ENCODE data around the gene MTHFD1L. TPM values are rescaled to one million over a fixed set of nuclear protein-coding genes. Genes with fewer than 3 reads are reported as not detected.

The MTHFD1L gene
- total RNA-seq, 3 donors from 2014 or later (not counting 1 experiment from before 2014, with no cell fraction given) = 3.8 to 4.5 (median 4.3) TPM

DNA sequence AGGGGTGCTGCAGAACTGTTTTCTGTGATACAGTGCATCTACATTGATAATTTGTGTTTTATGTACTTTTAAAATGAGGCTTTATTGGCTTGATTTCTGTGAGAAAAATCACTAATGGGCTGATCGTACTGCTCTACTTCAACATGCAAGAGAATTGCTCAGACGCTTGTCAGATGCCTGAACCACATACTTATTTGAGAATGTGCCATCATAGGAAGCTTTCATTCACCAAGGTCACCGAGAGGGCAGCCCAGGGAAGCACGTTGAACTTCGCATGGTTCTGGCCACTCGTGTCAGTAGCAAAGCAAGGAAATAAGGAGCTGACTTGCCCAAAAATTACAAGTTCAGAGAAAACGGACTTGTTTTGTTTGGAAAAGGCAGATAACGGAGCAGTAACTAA, 205.8 kb downstream of the MTHFD1L start:
- no peaks in the 10 kb centered on the region for H3K27me3 ChIP-seq (ENCODE audit: control insufficient read depth, insufficient read depth, low read length)
- no peaks in the 10 kb centered on the region for H3K9me3 ChIP-seq (ENCODE audit: control insufficient read depth, insufficient read depth, low read length)
- no peak overlapping the region for H3K27ac Mint-ChIP-seq
- no peak overlapping the region for H3K4me3 ChIP-seq (ENCODE audit: low read length)
- no peaks in the 10 kb centered on the region for H3K4me1 Mint-ChIP-seq
- 89% methylated on average over 7 of the region's 8 CpGs for WGBS (ENCODE audit: insufficient coverage)
- H3K9me3 Mint-ChIP-seq = no peaks in the 10 kb centered on the region
- H3K4me1 ChIP-seq (ENCODE audit: control insufficient read depth, insufficient read depth, low read length) = no peaks in the 10 kb centered on the region
- H3K36me3 Mint-ChIP-seq = no peaks in the 10 kb centered on the region
- H3K27ac ChIP-seq (ENCODE audit: low read length) = no peak overlapping the region
- H3K27me3 Mint-ChIP-seq (ENCODE audit: low read depth in 2 of 2) = peaks cover 0 to 2% of the 10 kb centered on the region in 2 donors
- no peak for DNase-seq
- TF ChIP-seq, protein P1, sequence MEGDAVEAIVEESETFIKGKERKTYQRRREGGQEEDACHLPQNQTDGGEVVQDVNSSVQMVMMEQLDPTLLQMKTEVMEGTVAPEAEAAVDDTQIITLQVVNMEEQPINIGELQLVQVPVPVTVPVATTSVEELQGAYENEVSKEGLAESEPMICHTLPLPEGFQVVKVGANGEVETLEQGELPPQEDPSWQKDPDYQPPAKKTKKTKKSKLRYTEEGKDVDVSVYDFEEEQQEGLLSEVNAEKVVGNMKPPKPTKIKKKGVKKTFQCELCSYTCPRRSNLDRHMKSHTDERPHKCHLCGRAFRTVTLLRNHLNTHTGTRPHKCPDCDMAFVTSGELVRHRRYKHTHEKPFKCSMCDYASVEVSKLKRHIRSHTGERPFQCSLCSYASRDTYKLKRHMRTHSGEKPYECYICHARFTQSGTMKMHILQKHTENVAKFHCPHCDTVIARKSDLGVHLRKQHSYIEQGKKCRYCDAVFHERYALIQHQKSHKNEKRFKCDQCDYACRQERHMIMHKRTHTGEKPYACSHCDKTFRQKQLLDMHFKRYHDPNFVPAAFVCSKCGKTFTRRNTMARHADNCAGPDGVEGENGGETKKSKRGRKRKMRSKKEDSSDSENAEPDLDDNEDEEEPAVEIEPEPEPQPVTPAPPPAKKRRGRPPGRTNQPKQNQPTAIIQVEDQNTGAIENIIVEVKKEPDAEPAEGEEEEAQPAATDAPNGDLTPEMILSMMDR (IDR thresholded peaks at IDR 0.05) = no peak
- ATAC-seq = no peak
- H3K4me3 Mint-ChIP-seq = no peak overlapping the region
- intact Hi-C loops (cut with micrococcal nuclease) = no loop called here
- no peaks in the 10 kb centered on the region for H3K36me3 ChIP-seq (ENCODE audit: control insufficient read depth, insufficient read depth, low read length)

GRCh38 chr6:151073146-151073545, 207.6 kb downstream of the MTHFD1L start:
- Histone ChIP-seq H3K4me1 (ENCODE audit: control insufficient read depth, insufficient read depth, low read length) (no peaks in the 10 kb centered on the region), H3K36me3 (ENCODE audit: control insufficient read depth, insufficient read depth, low read length) (no peaks in the 10 kb centered on the region), H3K27ac (ENCODE audit: low read length) (no peak overlapping the region), H3K27me3 (ENCODE audit: control insufficient read depth, insufficient read depth, low read length) (no peaks in the 10 kb centered on the region), H3K4me3 (ENCODE audit: low read length) (no peak overlapping the region), H3K9me3 (ENCODE audit: control insufficient read depth, insufficient read depth, low read length) (no peaks in the 10 kb centered on the region)
- H3K27me3 Mint-ChIP-seq (ENCODE audit: low read depth in 2 of 2) = peaks cover 0 to 2% of the 10 kb centered on the region in 2 donors
- H3K9me3 Mint-ChIP-seq = no peaks in the 10 kb centered on the region
- no peaks in the 10 kb centered on the region for H3K36me3 Mint-ChIP-seq
- no peak for DNase-seq
- no peak overlapping the region for H3K4me3 Mint-ChIP-seq
- TF ChIP-seq, protein P1 (IDR thresholded peaks at IDR 0.05) = no peak
- intact Hi-C loops (cut with micrococcal nuclease) = no loop called here
- WGBS (ENCODE audit: insufficient coverage) = 80% methylated on average over 4 of the region's 4 CpGs
- H3K27ac Mint-ChIP-seq = no peak overlapping the region
- H3K4me1 Mint-ChIP-seq = no peaks in the 10 kb centered on the region
- ATAC-seq = no peak

GRCh38 chr6:151073701-151074100, 208.2 kb downstream of the MTHFD1L start:
- no peaks in the 10 kb centered on the region for H3K9me3 Mint-ChIP-seq

GRCh38 chr6:151075005-151075404, 209.5 kb downstream of the MTHFD1L start:
- no peak overlapping the region for H3K27ac ChIP-seq (ENCODE audit: low read length)

More at GRCh38 chr6:151073701-151074100, 208.2 kb downstream of the MTHFD1L start:
- TF ChIP-seq, protein P1 (IDR thresholded peaks at IDR 0.05) = no peak
- Histone ChIP-seq H3K36me3 (ENCODE audit: control insufficient read depth, insufficient read depth, low read length) (no peaks in the 10 kb centered on the region), H3K9me3 (ENCODE audit: control insufficient read depth, insufficient read depth, low read length) (no peaks in the 10 kb centered on the region), H3K27ac (ENCODE audit: low read length) (no peak overlapping the region), H3K4me3 (ENCODE audit: low read length) (no peak overlapping the region), H3K4me1 (ENCODE audit: control insufficient read depth, insufficient read depth, low read length) (no peaks in the 10 kb centered on the region), H3K27me3 (ENCODE audit: control insufficient read depth, insufficient read depth, low read length) (no peaks in the 10 kb centered on the region)
- H3K4me1 Mint-ChIP-seq = no peaks in the 10 kb centered on the region
- H3K4me3 Mint-ChIP-seq = no peak overlapping the region
- H3K27ac Mint-ChIP-seq = no peak overlapping the region
- intact Hi-C loops (cut with micrococcal nuclease) = no loop called here
- DNase-seq (no peak), ATAC-seq (no peak)
- no peaks in the 10 kb centered on the region for H3K36me3 Mint-ChIP-seq
- peaks cover 0 to 2% of the 10 kb centered on the region in 2 donors for H3K27me3 Mint-ChIP-seq (ENCODE audit: low read depth in 2 of 2)
- no CpG with 5 or more reads among the region's 1 CpG for WGBS (ENCODE audit: insufficient coverage)

More at GRCh38 chr6:151075005-151075404, 209.5 kb downstream of the MTHFD1L start:
- no peak overlapping the region for H3K4me3 ChIP-seq (ENCODE audit: low read length)
- no CpG with 5 or more reads among the region's 3 CpGs for whole genome bisulfite sequencing (ENCODE audit: insufficient coverage)
- no peak for ATAC-seq
- no peaks in the 10 kb centered on the region for H3K4me1 ChIP-seq (ENCODE audit: control insufficient read depth, insufficient read depth, low read length)
- intact Hi-C loops (cut with micrococcal nuclease) = no loop called here
- Mint-ChIP-seq H3K4me3 (no peak overlapping the region), H3K27me3 (ENCODE audit: low read depth in 2 of 2) (peaks cover 0 to 2% of the 10 kb centered on the region in 2 donors), H3K4me1 (no peaks in the 10 kb centered on the region), H3K9me3 (no peaks in the 10 kb centered on the region), H3K27ac (no peak overlapping the region), H3K36me3 (no peaks in the 10 kb centered on the region)
- H3K36me3 ChIP-seq (ENCODE audit: control insufficient read depth, insufficient read depth, low read length) = no peaks in the 10 kb centered on the region
- TF ChIP-seq, protein P1 (IDR thresholded peaks at IDR 0.05) = no peak
- H3K27me3 ChIP-seq (ENCODE audit: control insufficient read depth, insufficient read depth, low read length) = no peaks in the 10 kb centered on the region
- no peaks in the 10 kb centered on the region for H3K9me3 ChIP-seq (ENCODE audit: control insufficient read depth, insufficient read depth, low read length)
- no peak for DNase-seq
